ENCODE measurements around the gene DGLUCY. TPM values are rescaled to one million over a fixed set of nuclear protein-coding genes. Genes with fewer than 3 reads are reported as not detected.
"Not testable (repeated sequence)": the region's sequence is repeated elsewhere in the genome, so short reads cannot be mapped to it uniquely, and the experiment has no call there.

DGLUCY gene
- polyA plus RNA-seq, 4 donors, result 66.2 to 77.6 (median 75.6) TPM

- DNase-seq (ENCODE audit: low read depth in 4 of 4, low spot score in 3 of 4), result no peak
These were observed 24.9 kb downstream of the DGLUCY start for GRCh38 chr14:91138511-91139359.

GRCh38 chr14:91139776-91140175 is 25.9 kb downstream of the DGLUCY start:
- no peak for DNase-seq (ENCODE audit: low read depth in 4 of 4, low spot score in 3 of 4)

GRCh38 chr14:91140672-91141071 is 26.8 kb downstream of the DGLUCY start:
- no peak for DNase-seq (ENCODE audit: low read depth in 4 of 4, low spot score in 3 of 4)

- no peak for DNase-seq (ENCODE audit: low read depth in 4 of 4, low spot score in 3 of 4)
These were observed 28.4 kb downstream of the DGLUCY start for GRCh38 chr14:91142214-91142668.

GRCh38 chr14:91143862-91144261 is 30.0 kb downstream of the DGLUCY start:
- DNase-seq (ENCODE audit: low read depth in 4 of 4, low spot score in 3 of 4), result no peak

- no peak for DNase-seq (ENCODE audit: low read depth in 4 of 4, low spot score in 3 of 4)
These were observed 30.7 kb downstream of the DGLUCY start for GRCh38 chr14:91144425-91145145.

- DNase-seq (ENCODE audit: low read depth in 4 of 4, low spot score in 3 of 4), result no peak
These were observed 31.7 kb downstream of the DGLUCY start for GRCh38 chr14:91145391-91146160.

- DNase-seq (ENCODE audit: low read depth in 4 of 4, low spot score in 3 of 4), result no peak
These were observed 32.8 kb downstream of the DGLUCY start for GRCh38 chr14:91146661-91147060.

- DNase-seq (ENCODE audit: low read depth in 4 of 4, low spot score in 3 of 4), result no peak
These were observed 35.6 kb downstream of the DGLUCY start for GRCh38 chr14:91149462-91149861.

GRCh38 chr14:91152499-91152898 is 38.6 kb downstream of the DGLUCY start:
- DNase-seq (ENCODE audit: low read depth in 4 of 4, low spot score in 3 of 4), result no peak

GRCh38 chr14:91153360-91153759 is 39.5 kb downstream of the DGLUCY start:
- no peak for DNase-seq (ENCODE audit: low read depth in 4 of 4, low spot score in 3 of 4)

- DNase-seq (ENCODE audit: low read depth in 4 of 4, low spot score in 3 of 4), result peak; percentile 35 to 62 (median 50)
These were observed 41.2 kb downstream of the DGLUCY start for GRCh38 chr14:91154851-91155625.

GRCh38 chr14:91155626-91156089 is 41.8 kb downstream of the DGLUCY start:
- no peak for DNase-seq (ENCODE audit: low read depth in 4 of 4, low spot score in 3 of 4)

GRCh38 chr14:91156142-91156666 is 42.3 kb downstream of the DGLUCY start:
- DNase-seq (ENCODE audit: low read depth in 4 of 4, low spot score in 3 of 4), result not testable (repeated sequence)

- not testable (repeated sequence) for DNase-seq (ENCODE audit: low read depth in 4 of 4, low spot score in 3 of 4)
These were observed 43.0 kb downstream of the DGLUCY start for GRCh38 chr14:91156877-91157276.

GRCh38 chr14:91158091-91158790 is 44.4 kb downstream of the DGLUCY start:
- DNase-seq (ENCODE audit: low read depth in 4 of 4, low spot score in 3 of 4), result no peak

- no peak for DNase-seq (ENCODE audit: low read depth in 4 of 4, low spot score in 3 of 4)
These were observed 45.3 kb downstream of the DGLUCY start for GRCh38 chr14:91159182-91159581.

- DNase-seq (ENCODE audit: low read depth in 4 of 4, low spot score in 3 of 4), result no peak
These were observed 46.0 kb downstream of the DGLUCY start for GRCh38 chr14:91159906-91160305.

- DNase-seq (ENCODE audit: low read depth in 4 of 4, low spot score in 3 of 4), result no peak
These were observed 49.4 kb downstream of the DGLUCY start for GRCh38 chr14:91163316-91163715.

Data from right renal pelvis (tissue), 4 donors.